IMR-90 (cell line): ENCODE measurements around the gene ZFYVE28. TPM values are rescaled to one million over a fixed set of nuclear protein-coding genes. Genes with fewer than 3 reads are reported as not detected.

Experiments
- ATAC-seq: fragments of 200-7000 bp; cut with Tn5 transposase; 2 replicates; pipeline ENCODE4 v1.9.1; 2020; ENCODE audit warnings: low read depth, mild to moderate bottlenecking, moderate library complexity
- BruUV-seq: library from RNA; stranded (reverse); fragments of 400-500 nt; replicated peaks from 2 replicates; lab custom pipeline; 2021; lab: Mats Ljungman, UMichigan
- CTCF ChIA-PET: fragments of 300-600 bp; formaldehyde crosslinking; extraction: SDS; loops from one replicate; lab custom pipeline; 2021; ENCODE audit warnings: antibody characterized with exemption; lab: Yijun Ruan, JAX
- POLR2A ChIA-PET: fragments of 300-600 bp; sonication (Branson Sonifier 250); formaldehyde crosslinking; loops from one replicate; lab custom pipeline; 2022; ENCODE audit warnings: antibody characterized with exemption; ENCODE audit not compliant: unreplicated experiment; lab: Charles Lee
- DNase-seq: peaks from one replicate; pipeline ENCODE4 v3.0.0; 2013
- H2AFZ ChIP-seq: replicated peaks from 2 replicates; pipeline ENCODE3; 2013; ENCODE audit warnings: low read length, mild to moderate bottlenecking; ENCODE audit not compliant: poor library complexity
- H2AK5ac ChIP-seq: 2 replicates; pipeline ENCODE4 v1.6.1; 2013; ENCODE audit warnings: low read depth, low read length, inconsistent platforms
- H2AK9ac ChIP-seq: replicated peaks from 2 replicates; pipeline ENCODE3; 2013; ENCODE audit warnings: mild to moderate bottlenecking, low read depth, low read length, moderate library complexity; ENCODE audit not compliant: poor library complexity
- H2BK120ac ChIP-seq: 2 replicates; pipeline ENCODE4 v1.6.1; 2013; ENCODE audit warnings: low read depth, low read length, inconsistent platforms
- H2BK15ac ChIP-seq: 3 replicates; pipeline ENCODE4 v1.6.1; 2013; ENCODE audit warnings: low read depth, low read length, inconsistent platforms
- H2BK20ac ChIP-seq: 2 replicates; pipeline ENCODE4 v1.6.1; 2013; ENCODE audit warnings: low read depth, mild to moderate bottlenecking, inconsistent platforms, low read length, moderate library complexity
- H2BK5ac ChIP-seq: 2 replicates; pipeline ENCODE4 v1.6.1; 2013; ENCODE audit warnings: mild to moderate bottlenecking, low read depth, low read length, inconsistent platforms; ENCODE audit not compliant: poor library complexity, severe bottlenecking
- H3K14ac ChIP-seq: replicated peaks from 2 replicates; pipeline ENCODE4 v1.6.1; 2013; ENCODE audit warnings: low read depth, low read length, inconsistent platforms
- H3K18ac ChIP-seq: 2 replicates; pipeline ENCODE4 v1.6.1; 2013; ENCODE audit warnings: low read depth, low read length, control low read depth
- H3K23ac ChIP-seq: 2 replicates; pipeline ENCODE4 v1.6.1; 2013; ENCODE audit warnings: low read depth, low read length, inconsistent platforms
- H3K27ac ChIP-seq: 2 replicates; pipeline ENCODE4 v1.5.1; 2013; ENCODE audit warnings: mild to moderate bottlenecking, control low read depth, low read length; ENCODE audit not compliant: insufficient read depth
- H3K27me3 ChIP-seq: 2 replicates; pipeline ENCODE4 v1.6.1; 2013; ENCODE audit warnings: low read length; ENCODE audit not compliant: control insufficient read depth, insufficient read depth
- H3K36me3 ChIP-seq: 2 replicates; pipeline ENCODE4 v1.6.1; 2013; ENCODE audit warnings: low read length, mixed read lengths; ENCODE audit not compliant: control insufficient read depth, insufficient read depth
- H3K4ac ChIP-seq: 2 replicates; pipeline ENCODE4 v1.6.1; 2013; ENCODE audit warnings: low read depth, low read length, inconsistent platforms
- H3K4me1 ChIP-seq: 2 replicates; pipeline ENCODE4 v1.6.1; 2013; ENCODE audit warnings: low read length, mixed read lengths; ENCODE audit not compliant: control insufficient read depth, insufficient read depth
- H3K4me2 ChIP-seq: 2 replicates; pipeline ENCODE4 v1.6.1; 2013; ENCODE audit warnings: low read depth, mild to moderate bottlenecking, control low read depth, low read length, moderate library complexity
- H3K4me3 ChIP-seq: 2 replicates; pipeline ENCODE4 v1.5.1; 2013; ENCODE audit warnings: low read depth, mild to moderate bottlenecking, control low read depth, low read length, moderate library complexity; ENCODE audit not compliant: insufficient read depth
- H3K56ac ChIP-seq: 2 replicates; pipeline ENCODE4 v1.6.1; 2013; ENCODE audit warnings: low read length, inconsistent platforms; ENCODE audit not compliant: insufficient read depth; ENCODE audit errors: extremely low read depth
- H3K79me1 ChIP-seq, 2 experiments: 2 replicates each; pipeline ENCODE4 v1.6.1; 2013; ENCODE audit warnings: low read length in 2 of 2, inconsistent platforms in 1 of 2, low read depth in 1 of 2
- H3K9ac ChIP-seq: 2 replicates; pipeline ENCODE4 v1.6.1; 2013; ENCODE audit warnings: low read depth, low read length, control low read depth
- H3K9me1 ChIP-seq: 2 replicates; pipeline ENCODE4 v1.6.1; 2013; ENCODE audit warnings: low read length, inconsistent platforms; ENCODE audit not compliant: insufficient read depth
- H3K9me3 ChIP-seq: 2 replicates; pipeline ENCODE4 v1.6.1; 2013; ENCODE audit warnings: low read length; ENCODE audit not compliant: control insufficient read depth, insufficient read depth
- H4K20me1 ChIP-seq: 2 replicates; pipeline ENCODE4 v1.6.1; 2013; ENCODE audit warnings: low read length, inconsistent platforms; ENCODE audit not compliant: insufficient read depth
- H4K5ac ChIP-seq: 2 replicates; pipeline ENCODE4 v1.6.1; 2013; ENCODE audit warnings: mild to moderate bottlenecking, low read depth, low read length, control low read depth
- H4K8ac ChIP-seq, 2 experiments: 2 replicates each; pipeline ENCODE4 v1.6.1; 2013; ENCODE audit warnings: low read depth in 2 of 2, low read length in 2 of 2, control low read depth in 1 of 2, inconsistent platforms in 1 of 2
- H4K91ac ChIP-seq: 2 replicates; pipeline ENCODE4 v1.6.1; 2013; ENCODE audit warnings: low read depth, low read length, inconsistent platforms; ENCODE audit not compliant: insufficient read depth
- BHLHE40 ChIP-seq: fragments of 150-350 bp; IDR thresholded peaks from 2 replicates; pipeline ENCODE4 v1.6.1; 2016; ENCODE audit warnings: mild to moderate bottlenecking, low read depth, low read length
- CHD1 ChIP-seq: IDR thresholded peaks from 2 replicates; pipeline ENCODE4 v1.6.1; 2012; ENCODE audit warnings: low read depth, low read length, improper control_type of control experiment
- CTCF ChIP-seq: conservative IDR thresholded peaks from 2 replicates; pipeline ENCODE4 v1.5.1; 2012; ENCODE audit warnings: mild to moderate bottlenecking, low read depth, low read length, improper control_type of control experiment
- MAZ ChIP-seq: IDR thresholded peaks from 2 replicates; pipeline ENCODE4 v1.6.1; 2012; ENCODE audit warnings: low read depth, mild to moderate bottlenecking, low read length, improper control_type of control experiment, moderate library complexity, borderline replicate concordance
- NFE2L2 ChIP-seq: fragments of 150-350 bp; IDR thresholded peaks from 2 replicates; pipeline ENCODE4 v1.6.1; 2016; ENCODE audit warnings: low read depth, mild to moderate bottlenecking, low read length
- POLR2A ChIP-seq: IDR thresholded peaks from 2 replicates; pipeline ENCODE4 v1.6.1; 2012; ENCODE audit warnings: mild to moderate bottlenecking, low read depth, low read length
- RAD21 ChIP-seq: IDR thresholded peaks from 2 replicates; pipeline ENCODE4 v1.6.1; 2012; ENCODE audit warnings: low read length, improper control_type of control experiment
- RCOR1 ChIP-seq: IDR thresholded peaks from 2 replicates; pipeline ENCODE4 v1.6.1; 2012; ENCODE audit warnings: mild to moderate bottlenecking, low read length, improper control_type of control experiment; ENCODE audit not compliant: insufficient replicate concordance
- RFX5 ChIP-seq: IDR thresholded peaks from 2 replicates; pipeline ENCODE4 v1.8.0; 2012; ENCODE audit warnings: low read depth, mild to moderate bottlenecking, low read length, moderate library complexity
- SMC3 ChIP-seq: fragments of 150-350 bp; IDR thresholded peaks from 2 replicates; pipeline ENCODE4 v1.6.1; 2016; ENCODE audit warnings: low read depth, mild to moderate bottlenecking, antibody characterized with exemption, low read length, moderate library complexity
- WGBS, 2 experiments: methylation state at CpG; one replicate each; pipeline versions ENCODE4 v1.1.5 to v1.1.7; 2013; ENCODE audit warnings: missing lambda C conversion rate in 2 of 2; ENCODE audit not compliant: insufficient read length in 1 of 2; ENCODE audit errors: extremely low coverage in 2 of 2; 5-methylcytosine and 5-hydroxymethylcytosine counted together
- dilution Hi-C: fragments of 300-500 bp; cut with HindIII; formaldehyde crosslinking; loops from one replicate; pipeline ENCODE4 v1.14.3; 2018; ENCODE audit warnings: low sequenced_read_pairs; ENCODE audit not compliant: unreplicated experiment
- in situ Hi-C: fragments of 300-500 bp; cut with MboI; formaldehyde crosslinking; loops from 3 replicates; pipeline ENCODE4 v1.14.3; 2019; ENCODE audit warnings: low sequenced_read_pairs, inconsistent platforms, mixed read lengths
- intact Hi-C: fragments of 100-400 bp; cut with micrococcal nuclease; formaldehyde crosslinking; loops from 2 replicates; pipeline ENCODE4 v1.10.0; 2022
- polyA plus RNA-seq, 3 experiments: library from polyadenylated mRNA; depleted of rRNA; stranded (reverse); fragments of >200 nt; gene quantifications; 2 replicates each; pipeline ENCODE4 v1.2.3, GENCODE V29; 2012; ENCODE audit warnings: low replicate concordance in 1 of 3
- total RNA-seq: library from RNA; depleted of rRNA; stranded (reverse); fragments of >200 nt; gene quantifications from 2 replicates; pipeline ENCODE4 v1.2.3, GENCODE V29; 2012
- TF ChIP-seq, protein P1 (sequence below): fragments of 150-350 bp; IDR thresholded peaks from 2 replicates; pipeline ENCODE4 v1.6.1; 2017; ENCODE audit warnings: mild to moderate bottlenecking, antibody characterized with exemption, low read length, low read depth
- TF ChIP-seq, protein P2 (sequence below): fragments of 150-350 bp; IDR thresholded peaks from 2 replicates; pipeline ENCODE4 v1.6.1; 2016; ENCODE audit warnings: low read depth, mild to moderate bottlenecking, low read length, moderate library complexity, borderline replicate concordance

Gene ZFYVE28
- total and polyA plus RNA-seq, 2 of the 4 experiments (the other 2 are of a cell fraction): 0.36 to 1.2 TPM

DNA sequence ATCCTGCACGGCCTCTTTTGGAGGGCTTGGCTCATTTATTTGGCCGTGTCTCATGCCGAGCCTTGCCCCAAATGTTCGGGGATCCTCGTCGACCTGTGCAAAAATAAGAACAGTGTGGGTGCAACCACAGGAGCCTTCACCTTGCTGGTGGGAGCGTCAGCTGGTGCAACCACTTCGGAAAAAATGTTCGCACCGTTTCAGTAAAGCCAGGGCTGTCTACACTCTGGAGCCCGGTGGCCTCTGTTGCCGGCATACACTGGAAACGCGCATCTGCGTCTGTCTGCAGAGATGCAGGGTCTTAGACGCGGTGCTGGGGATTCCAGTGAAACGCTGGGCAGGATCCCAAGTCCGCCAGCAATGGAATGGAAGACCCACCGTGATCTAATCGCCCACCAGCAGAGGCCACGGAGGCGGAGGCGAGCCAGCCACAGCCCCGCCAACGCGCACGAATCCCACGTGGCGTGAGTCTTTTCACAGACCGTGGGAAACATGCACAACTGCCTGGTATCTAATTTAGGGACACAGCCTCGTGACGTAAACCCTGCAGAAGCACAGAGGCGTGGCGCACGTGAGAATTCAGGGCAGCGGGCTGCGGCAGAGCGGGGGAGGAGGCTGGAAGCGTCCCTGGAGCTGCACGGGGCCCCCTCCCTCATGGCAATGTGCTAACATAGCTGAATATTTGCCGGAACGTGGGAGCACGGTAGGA, 142.7 kb downstream of the ZFYVE28 start:
- intact Hi-C loops: no loop called here
- H2BK120ac ChIP-seq: no peak overlapping the region
- H3K9ac ChIP-seq: no peak overlapping the region
- ATAC-seq: no peak
- no peak overlapping the region for H3K23ac ChIP-seq
- H3K4ac ChIP-seq: no peak overlapping the region
- no TSS peak for BruUV-seq
- no peak overlapping the region for H2BK5ac ChIP-seq
- H3K4me3 ChIP-seq: no peak overlapping the region
- no peak overlapping the region for H3K4me2 ChIP-seq
- H3K14ac ChIP-seq: no peak overlapping the region
- H3K27ac ChIP-seq: no peak overlapping the region
- H3K4me1 ChIP-seq: no peaks in the 10 kb centered on the region
- dilution Hi-C loops: no loop called here
- H2AK5ac ChIP-seq: no peak overlapping the region
- no peak for DNase-seq
- POLR2A ChIA-PET: no interaction called here
- TF ChIP-seq RCOR1: no peak
- TF ChIP-seq NFE2L2: no peak
- TF ChIP-seq BHLHE40: no peak
- TF ChIP-seq CTCF: no peak
- TF ChIP-seq, protein P1, sequence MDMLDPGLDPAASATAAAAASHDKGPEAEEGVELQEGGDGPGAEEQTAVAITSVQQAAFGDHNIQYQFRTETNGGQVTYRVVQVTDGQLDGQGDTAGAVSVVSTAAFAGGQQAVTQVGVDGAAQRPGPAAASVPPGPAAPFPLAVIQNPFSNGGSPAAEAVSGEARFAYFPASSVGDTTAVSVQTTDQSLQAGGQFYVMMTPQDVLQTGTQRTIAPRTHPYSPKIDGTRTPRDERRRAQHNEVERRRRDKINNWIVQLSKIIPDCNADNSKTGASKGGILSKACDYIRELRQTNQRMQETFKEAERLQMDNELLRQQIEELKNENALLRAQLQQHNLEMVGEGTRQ: no peak
- TF ChIP-seq RAD21: no peak
- no peak for TF ChIP-seq RFX5
- TF ChIP-seq, protein P2, sequence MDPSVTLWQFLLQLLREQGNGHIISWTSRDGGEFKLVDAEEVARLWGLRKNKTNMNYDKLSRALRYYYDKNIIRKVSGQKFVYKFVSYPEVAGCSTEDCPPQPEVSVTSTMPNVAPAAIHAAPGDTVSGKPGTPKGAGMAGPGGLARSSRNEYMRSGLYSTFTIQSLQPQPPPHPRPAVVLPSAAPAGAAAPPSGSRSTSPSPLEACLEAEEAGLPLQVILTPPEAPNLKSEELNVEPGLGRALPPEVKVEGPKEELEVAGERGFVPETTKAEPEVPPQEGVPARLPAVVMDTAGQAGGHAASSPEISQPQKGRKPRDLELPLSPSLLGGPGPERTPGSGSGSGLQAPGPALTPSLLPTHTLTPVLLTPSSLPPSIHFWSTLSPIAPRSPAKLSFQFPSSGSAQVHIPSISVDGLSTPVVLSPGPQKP: no peak
- TF ChIP-seq SMC3: no peak
- TF ChIP-seq MAZ: no peak
- no peak for TF ChIP-seq CHD1
- TF ChIP-seq POLR2A: no peak
- H2AFZ ChIP-seq: no peak overlapping the region
- H3K56ac ChIP-seq: no peak overlapping the region
- in situ Hi-C loops: no loop called here
- no peaks in the 10 kb centered on the region for H3K36me3 ChIP-seq
- peaks cover 2% of the 10 kb centered on the region; the same call in 1 of the 2 replicates for H3K27me3 ChIP-seq
- no peaks in the 10 kb centered on the region for H3K9me3 ChIP-seq
- no peaks in the 10 kb centered on the region for H3K9me1 ChIP-seq
- no peaks in the 10 kb centered on the region for H4K20me1 ChIP-seq
- H4K91ac ChIP-seq: no peak overlapping the region
- 89% methylated on average over 32 of the region's 44 CpGs; no CpG with 5 or more reads in 1 of the 2 experiments for WGBS, 2 experiments
- H2BK20ac ChIP-seq: no peak overlapping the region
- CTCF ChIA-PET: no interaction called here
- H4K8ac ChIP-seq: no peak overlapping the region
- H2AK9ac ChIP-seq: no peak overlapping the region
- H3K79me1 ChIP-seq: no peaks in the 10 kb centered on the region
- no peak overlapping the region for H2BK15ac ChIP-seq
- no peak overlapping the region for H3K18ac ChIP-seq
- no peak overlapping the region for H4K5ac ChIP-seq
